ENCODE data around the gene SMARCD3.

- TF ChIP-seq CTCF (IDR thresholded peaks at IDR 0.05): no peak
- TF ChIP-seq POLR2A (IDR thresholded peaks at IDR 0.05): no peak
- no peak for TF ChIP-seq POLR2AphosphoS5 (IDR thresholded peaks at IDR 0.05)
Observed at GRCh38 chr7:151255390-151255789, 6.9 kb upstream of the SMARCD3 start.
